TTC549 (cell line): ENCODE data around the gene NKAIN2.

Experiments used
- FAIRE-seq: peaks from 2 replicates; lab custom pipeline; 2012; peaks lifted over from hg19 to GRCh38; lab: Jason Lieb, UNC

Gene NKAIN2

GRCh38 chr6:124604719-124605118 lies 801.1 kb downstream of the NKAIN2 start:
- FAIRE-seq = no peak

GRCh38 chr6:124607119-124607627 lies 803.5 kb downstream of the NKAIN2 start:
- no peak for FAIRE-seq

GRCh38 chr6:124613031-124613430 lies 809.4 kb downstream of the NKAIN2 start:
- FAIRE-seq = no peak

- FAIRE-seq = no peak
Measured at GRCh38 chr6:124622351-124622750, 818.7 kb downstream of the NKAIN2 start.

- no peak for FAIRE-seq
Measured at GRCh38 chr6:124633655-124634054, 830.0 kb downstream of the NKAIN2 start.

- no peak for FAIRE-seq
Measured at GRCh38 chr6:124640432-124640831, 836.8 kb downstream of the NKAIN2 start.

GRCh38 chr6:124655866-124656265 lies 852.2 kb downstream of the NKAIN2 start:
- FAIRE-seq = no peak

GRCh38 chr6:124658053-124658452 lies 854.4 kb downstream of the NKAIN2 start:
- FAIRE-seq = no peak

- FAIRE-seq = no peak
Measured at GRCh38 chr6:124659427-124659826, 855.8 kb downstream of the NKAIN2 start.

GRCh38 chr6:124660185-124660584 lies 856.5 kb downstream of the NKAIN2 start:
- no peak for FAIRE-seq

GRCh38 chr6:124661097-124661661 lies 857.5 kb downstream of the NKAIN2 start:
- no peak for FAIRE-seq

- no peak for FAIRE-seq
Measured at GRCh38 chr6:124668028-124668427, 864.4 kb downstream of the NKAIN2 start.

GRCh38 chr6:124669713-124670480 lies 866.2 kb downstream of the NKAIN2 start:
- no peak for FAIRE-seq

- no peak for FAIRE-seq
Measured at GRCh38 chr6:124670801-124671200, 867.1 kb downstream of the NKAIN2 start.

GRCh38 chr6:124671324-124671723 lies 867.7 kb downstream of the NKAIN2 start:
- FAIRE-seq = no peak

- no peak for FAIRE-seq
Measured at GRCh38 chr6:124674042-124674441, 870.4 kb downstream of the NKAIN2 start.

GRCh38 chr6:124676033-124676432 lies 872.4 kb downstream of the NKAIN2 start:
- FAIRE-seq = no peak

GRCh38 chr6:124677874-124678273 lies 874.2 kb downstream of the NKAIN2 start:
- no peak for FAIRE-seq

- FAIRE-seq = no peak
Measured at GRCh38 chr6:124679387-124679786, 875.7 kb downstream of the NKAIN2 start.

GRCh38 chr6:124682751-124683150 lies 879.1 kb downstream of the NKAIN2 start:
- no peak for FAIRE-seq

- FAIRE-seq = no peak
Measured at GRCh38 chr6:124683507-124683906, 879.8 kb downstream of the NKAIN2 start.

- FAIRE-seq = no peak
Measured at GRCh38 chr6:124684621-124685020, 881.0 kb downstream of the NKAIN2 start.

GRCh38 chr6:124688369-124688768 lies 884.7 kb downstream of the NKAIN2 start:
- FAIRE-seq = no peak

GRCh38 chr6:124694139-124694705 lies 890.6 kb downstream of the NKAIN2 start:
- no peak for FAIRE-seq
